GM23338 (cell line): ENCODE data around the gene IL6. TPM values are rescaled to one million over a fixed set of nuclear protein-coding genes. Genes with fewer than 3 reads are reported as not detected.

Experiments
- polyA plus RNA-seq: library from polyadenylated mRNA; unstranded; fragments of >200 nt; fragmentation: Nextera tagmentation; extraction: Ambion mirVana; gene quantifications from 2 replicates; pipeline ENCODE4 v1.2.1, GENCODE V29; 2016
- total RNA-seq: library from RNA; depleted of rRNA; stranded (reverse); fragments of >200 nt; shearing (Covaris generic); gene quantifications from 2 replicates; pipeline ENCODE4 v1.2.3, GENCODE V29; 2014; rRNA removed

IL6 gene
- total and polyA plus RNA-seq, 2 experiments from 2014 or later: 1.6 TPM; not detected in 1

Other genes starting within 250 kb of the IL6 start
- gene STEAP1B, start 227.0 kb upstream of the IL6 start, total RNA-seq: 13.9 and 16.5 TPM in 2 replicates
- gene STEAP1B, start 227.0 kb upstream of the IL6 start, polyA plus RNA-seq: 4.5 and 4.9 TPM in 2 replicates
- 131 and 164 TPM in 2 replicates for gene TOMM7, start 95.6 kb downstream of the IL6 start, total RNA-seq
- gene TOMM7, start 95.6 kb downstream of the IL6 start, polyA plus RNA-seq: 791 and 920 TPM in 2 replicates